HCT116 (cell line): Measurements from ENCODE around the gene MAPK4.

Experiments used
- FOSL1 ChIP-seq: IDR thresholded peaks from 2 replicates; pipeline ENCODE4 v1.6.1; 2012; ENCODE audit warnings: low read depth
- POLR2A ChIP-seq: IDR thresholded peaks from 2 replicates; pipeline ENCODE4 v1.7.0; 2011; ENCODE audit warnings: borderline replicate concordance; ENCODE audit not compliant: insufficient read depth, insufficient read length; ENCODE audit errors: extremely low read depth
- POLR2AphosphoS5 ChIP-seq: IDR thresholded peaks from 2 replicates; pipeline ENCODE4 v1.6.1; 2011; ENCODE audit warnings: mild to moderate bottlenecking, low read depth, low read length, moderate library complexity
- SIN3A ChIP-seq: IDR thresholded peaks from 2 replicates; pipeline ENCODE4 v1.6.1; 2012; ENCODE audit warnings: low read depth
- TF ChIP-seq, protein P1 (sequence below), 3 experiments: fragments of 200-600 bp in 1 of 3; sonication (generic) in 1 of 3; IDR thresholded peaks in 2 of 3; conservative IDR thresholded peaks in 1 of 3; 2 replicates each; pipeline ENCODE4 v1.5.1; 2012 to 2017; ENCODE audit warnings: low read depth in 2 of 3, low read length in 2 of 3, antibody characterized with exemption in 1 of 3, borderline replicate concordance in 1 of 3, control low read depth in 1 of 3, mild to moderate bottlenecking in 1 of 3, mixed read lengths in 1 of 3, mixed run types in 1 of 3, moderate library complexity in 1 of 3; ENCODE audit not compliant: insufficient read depth in 1 of 3

GRCh38 chr18:50776383-50776782 lies 216.5 kb downstream of the MAPK4 start:
- TF ChIP-seq, protein P1, sequence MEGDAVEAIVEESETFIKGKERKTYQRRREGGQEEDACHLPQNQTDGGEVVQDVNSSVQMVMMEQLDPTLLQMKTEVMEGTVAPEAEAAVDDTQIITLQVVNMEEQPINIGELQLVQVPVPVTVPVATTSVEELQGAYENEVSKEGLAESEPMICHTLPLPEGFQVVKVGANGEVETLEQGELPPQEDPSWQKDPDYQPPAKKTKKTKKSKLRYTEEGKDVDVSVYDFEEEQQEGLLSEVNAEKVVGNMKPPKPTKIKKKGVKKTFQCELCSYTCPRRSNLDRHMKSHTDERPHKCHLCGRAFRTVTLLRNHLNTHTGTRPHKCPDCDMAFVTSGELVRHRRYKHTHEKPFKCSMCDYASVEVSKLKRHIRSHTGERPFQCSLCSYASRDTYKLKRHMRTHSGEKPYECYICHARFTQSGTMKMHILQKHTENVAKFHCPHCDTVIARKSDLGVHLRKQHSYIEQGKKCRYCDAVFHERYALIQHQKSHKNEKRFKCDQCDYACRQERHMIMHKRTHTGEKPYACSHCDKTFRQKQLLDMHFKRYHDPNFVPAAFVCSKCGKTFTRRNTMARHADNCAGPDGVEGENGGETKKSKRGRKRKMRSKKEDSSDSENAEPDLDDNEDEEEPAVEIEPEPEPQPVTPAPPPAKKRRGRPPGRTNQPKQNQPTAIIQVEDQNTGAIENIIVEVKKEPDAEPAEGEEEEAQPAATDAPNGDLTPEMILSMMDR (IDR thresholded peaks at IDR 0.05 in 2 of 3, conservative IDR thresholded peaks at IDR 0.05 in 1 of 3; ENCODE audit: borderline replicate concordance in 1 of 3, insufficient read depth in 1 of 3, low read depth in 2 of 3, low read length in 2 of 3): no peak
- TF ChIP-seq POLR2AphosphoS5 (no peak), FOSL1 (no peak), SIN3A (no peak), POLR2A (no peak)
